CD1c-positive myeloid dendritic cell (primary cell): Measurements from ENCODE around the gene TAS2R1.

ENCODE experiments used
- DNase-seq: peaks from one replicate; pipeline ENCODE4 v3.0.0-alpha.2; 2016; ENCODE audit errors: extremely low spot score

The TAS2R1 gene, protein sequence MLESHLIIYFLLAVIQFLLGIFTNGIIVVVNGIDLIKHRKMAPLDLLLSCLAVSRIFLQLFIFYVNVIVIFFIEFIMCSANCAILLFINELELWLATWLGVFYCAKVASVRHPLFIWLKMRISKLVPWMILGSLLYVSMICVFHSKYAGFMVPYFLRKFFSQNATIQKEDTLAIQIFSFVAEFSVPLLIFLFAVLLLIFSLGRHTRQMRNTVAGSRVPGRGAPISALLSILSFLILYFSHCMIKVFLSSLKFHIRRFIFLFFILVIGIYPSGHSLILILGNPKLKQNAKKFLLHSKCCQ

DNA sequence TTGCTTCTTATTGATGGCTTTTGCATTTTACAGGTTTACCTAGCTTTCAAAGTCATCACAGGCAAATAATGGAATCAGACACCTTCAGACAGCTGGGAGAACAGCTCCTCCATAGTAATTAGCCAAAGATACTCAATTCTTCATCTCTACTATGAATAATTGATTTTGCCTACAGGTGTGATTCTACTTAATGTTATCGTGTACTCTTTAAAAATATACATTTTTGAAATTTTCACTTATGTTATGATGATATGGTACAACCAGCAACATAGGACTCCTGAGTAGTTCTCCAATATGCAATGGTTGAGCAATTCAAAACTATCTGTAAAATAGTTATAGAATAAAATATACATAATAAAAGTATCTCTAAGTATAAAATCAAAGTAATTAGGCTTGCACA lies at the start of gene TAS2R1:
TAS2R1 (minus strand) TSS at position 101 of the 400 bp plus-strand sequence. CDS start 319 bp downstream, outside the sequence.
- DNase-seq: no peak

DNA sequence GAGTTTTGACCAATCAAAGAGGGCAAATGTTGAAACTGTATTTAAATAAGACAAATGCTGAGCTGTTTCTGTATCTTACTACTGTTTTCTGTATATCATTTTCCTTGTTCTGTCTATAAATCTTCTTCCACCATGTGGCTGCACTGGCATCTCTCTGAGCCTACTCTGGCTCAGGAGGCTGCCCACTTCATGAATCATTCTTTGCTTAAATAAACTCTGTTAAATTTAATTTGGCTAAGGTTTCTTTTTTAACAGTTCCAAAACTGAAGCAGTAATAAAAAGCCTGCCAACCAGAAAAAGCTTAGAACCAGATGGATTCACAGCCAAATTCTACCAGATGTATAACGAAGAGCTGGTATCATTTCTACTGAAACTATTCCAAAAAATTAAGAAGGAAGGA lies 40.2 kb upstream of the TAS2R1 start:
- DNase-seq: no peak

DNA sequence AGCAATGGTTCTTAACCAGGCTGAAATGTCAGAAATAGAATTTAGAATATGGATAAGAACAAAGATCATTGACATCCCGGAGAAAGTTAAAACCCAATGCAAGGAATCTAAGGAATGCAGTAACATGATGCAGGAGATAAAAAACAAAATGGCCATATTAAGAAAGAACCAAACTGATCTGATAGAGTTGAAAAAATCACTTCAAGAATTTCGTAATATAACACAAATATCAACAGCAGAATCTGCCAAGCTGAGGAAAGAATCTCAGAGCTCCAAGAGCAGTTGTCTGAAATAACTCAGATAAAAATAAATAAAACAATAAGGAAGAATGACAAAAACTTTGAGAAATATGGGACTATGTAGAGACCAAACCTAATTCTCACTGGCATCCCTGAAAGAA lies 37.8 kb upstream of the TAS2R1 start:
- DNase-seq: no peak

DNA sequence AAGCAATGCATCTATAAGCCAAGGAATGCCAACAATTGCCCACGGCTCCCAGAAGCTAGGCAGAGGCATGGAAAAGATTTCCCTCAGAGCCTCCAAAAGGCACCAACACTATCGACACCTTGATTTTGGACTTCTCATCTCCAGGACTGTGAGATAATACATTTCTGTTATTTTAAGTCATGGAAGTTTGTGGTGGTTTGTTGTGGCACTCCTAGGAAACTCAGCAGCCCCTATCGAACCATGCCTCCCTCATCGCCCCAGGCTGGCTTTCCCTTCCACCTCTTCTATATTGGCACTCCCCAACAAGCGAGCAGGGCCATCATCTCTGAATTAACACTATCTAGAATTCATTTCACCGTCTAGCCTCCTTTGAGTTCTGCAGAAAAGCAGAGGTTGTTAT lies 33.7 kb upstream of the TAS2R1 start:
- no peak for DNase-seq

DNA sequence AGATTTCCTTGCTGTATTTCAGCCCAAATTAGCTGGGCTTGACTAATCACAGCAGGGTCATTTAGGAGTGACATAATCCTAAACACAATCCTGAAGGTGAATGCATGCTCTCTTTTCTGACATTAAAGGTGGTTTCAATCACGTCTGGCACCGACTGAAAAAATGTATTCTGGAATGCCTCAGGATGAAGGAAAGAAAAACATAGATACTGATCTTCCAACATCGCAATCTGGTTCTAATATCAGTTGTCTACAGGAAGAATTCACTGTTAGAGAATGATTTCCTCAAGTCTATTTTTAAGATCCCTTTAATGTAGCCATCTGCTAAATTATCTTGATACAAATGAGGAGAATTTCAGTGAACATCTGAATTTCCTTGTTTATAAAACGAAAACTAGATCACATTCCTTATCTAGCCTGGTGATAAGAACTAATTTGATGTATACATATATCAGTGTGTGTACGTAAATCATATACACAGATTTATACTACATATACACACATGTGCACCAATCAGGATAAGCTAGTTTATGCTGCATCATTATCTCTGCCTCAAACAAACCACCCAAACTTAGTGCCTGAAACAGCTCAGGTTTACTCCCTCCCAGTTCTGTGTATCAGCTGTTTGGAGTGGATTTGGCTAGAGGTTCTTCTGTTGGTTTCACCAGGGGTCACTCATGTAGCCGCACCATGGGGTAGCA lies 31.3 kb upstream of the TAS2R1 start:
- no peak for DNase-seq

DNA sequence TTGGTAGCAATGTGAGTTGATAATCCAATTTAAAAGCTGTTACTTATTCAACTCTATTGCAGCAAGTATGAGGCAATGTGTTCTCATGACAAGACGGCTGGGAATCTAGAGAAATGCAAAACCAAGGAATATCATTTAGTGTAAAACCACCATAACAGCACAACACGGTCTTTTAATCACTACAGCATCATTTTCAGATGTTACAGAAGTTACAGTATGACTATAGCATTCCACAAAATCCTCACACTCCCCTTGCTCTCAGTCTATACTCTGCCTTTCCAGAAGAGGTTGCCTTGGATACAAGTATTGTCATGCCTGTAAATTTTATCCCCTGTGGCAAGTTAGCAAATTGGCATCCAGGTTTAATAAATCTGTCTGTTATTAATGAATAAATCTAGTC lies 28.6 kb upstream of the TAS2R1 start:
- no peak for DNase-seq

DNA sequence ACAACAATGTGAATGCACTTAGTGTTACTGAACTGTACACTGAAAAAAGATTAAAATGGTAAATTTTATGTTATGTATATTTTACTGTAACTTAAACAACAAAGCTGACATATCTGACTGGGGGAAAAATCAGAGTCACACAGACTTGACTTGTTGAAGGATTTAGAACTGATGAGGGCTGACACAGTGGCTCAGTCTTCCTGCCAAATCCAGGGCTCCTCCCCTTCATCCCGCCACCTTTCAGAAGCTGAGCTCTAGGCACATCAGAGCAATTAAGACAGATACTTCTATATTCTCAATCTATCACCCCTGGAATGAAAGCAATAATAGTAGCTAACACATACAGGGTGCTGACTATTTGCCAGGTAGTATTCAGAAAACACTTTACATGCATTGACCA lies 27.7 kb upstream of the TAS2R1 start:
- no peak for DNase-seq

DNA sequence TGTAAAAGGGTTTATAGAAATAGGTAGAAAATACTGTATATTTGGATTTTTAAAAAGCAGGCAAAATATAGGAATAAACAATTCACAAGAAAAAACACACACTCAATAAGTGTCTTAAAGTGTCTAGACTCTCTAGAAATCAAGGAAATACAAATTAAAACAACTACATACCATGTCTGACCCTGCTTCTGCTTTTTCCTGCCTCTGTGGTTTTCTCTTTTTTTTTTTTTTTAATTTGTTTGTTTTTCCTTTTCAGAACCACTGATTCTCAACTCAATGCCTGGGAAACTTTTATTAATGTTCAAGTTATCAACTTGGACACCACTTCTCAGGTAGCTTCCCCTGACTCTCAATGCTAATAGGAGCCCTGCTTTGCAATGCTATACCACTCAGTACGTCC lies 25.5 kb upstream of the TAS2R1 start:
- DNase-seq: no peak

DNA sequence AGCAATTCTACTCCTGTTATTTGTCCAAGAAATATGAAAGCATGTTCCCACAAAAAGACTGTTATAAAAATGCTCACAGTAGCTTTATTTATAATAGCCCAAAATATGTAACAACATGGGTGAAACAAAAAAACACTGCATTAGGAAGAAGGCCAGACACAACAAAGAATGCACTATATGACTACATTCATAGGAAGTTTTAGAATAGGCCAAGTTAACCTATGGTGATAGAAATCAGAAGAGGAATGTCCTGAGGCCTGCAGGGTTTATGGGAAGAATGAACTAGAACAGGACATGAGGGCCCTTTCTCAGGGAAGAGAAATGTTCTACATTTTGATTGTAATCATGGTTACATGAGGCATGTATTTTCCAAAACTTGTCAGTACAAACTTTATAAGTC lies 24.7 kb upstream of the TAS2R1 start:
- no peak for DNase-seq

DNA sequence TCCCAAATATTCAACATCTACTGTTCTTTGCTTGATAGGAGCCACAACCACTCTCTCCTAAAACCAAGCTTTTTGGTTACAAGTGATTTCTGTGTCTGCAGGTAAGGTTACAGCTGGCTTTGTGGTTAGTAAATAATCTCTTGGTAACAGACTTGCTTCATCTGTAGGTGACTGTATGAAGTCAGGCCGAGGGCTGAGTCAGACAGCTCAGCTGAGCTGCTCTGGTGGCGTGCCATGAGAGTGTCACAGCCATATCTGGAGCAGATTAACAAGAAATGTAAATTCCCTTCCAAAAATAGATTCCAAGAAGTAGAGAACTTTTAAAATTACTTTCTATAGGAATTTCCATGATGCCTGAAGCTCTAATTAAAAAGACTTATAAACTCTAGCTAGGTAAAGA lies 23.7 kb upstream of the TAS2R1 start:
- DNase-seq: no peak

DNA sequence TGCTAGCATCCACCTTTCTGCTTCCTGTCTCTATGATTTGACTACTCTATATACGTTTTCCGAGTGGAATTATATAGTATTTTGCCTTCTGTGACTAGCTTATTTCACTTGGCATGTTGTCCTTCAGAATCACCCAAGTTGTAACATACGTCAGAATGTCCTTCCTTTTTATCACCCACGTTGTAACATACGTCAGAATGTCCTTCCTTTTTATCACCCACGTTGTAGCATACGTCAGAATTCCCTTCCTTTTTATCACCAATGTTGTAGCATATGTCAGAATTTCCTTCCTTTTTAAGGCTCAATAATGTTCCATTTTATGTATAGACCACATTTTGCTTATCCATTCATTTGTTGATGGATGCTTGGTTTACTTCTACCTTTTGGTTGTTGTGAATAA lies 22.9 kb upstream of the TAS2R1 start:
- DNase-seq: no peak

DNA sequence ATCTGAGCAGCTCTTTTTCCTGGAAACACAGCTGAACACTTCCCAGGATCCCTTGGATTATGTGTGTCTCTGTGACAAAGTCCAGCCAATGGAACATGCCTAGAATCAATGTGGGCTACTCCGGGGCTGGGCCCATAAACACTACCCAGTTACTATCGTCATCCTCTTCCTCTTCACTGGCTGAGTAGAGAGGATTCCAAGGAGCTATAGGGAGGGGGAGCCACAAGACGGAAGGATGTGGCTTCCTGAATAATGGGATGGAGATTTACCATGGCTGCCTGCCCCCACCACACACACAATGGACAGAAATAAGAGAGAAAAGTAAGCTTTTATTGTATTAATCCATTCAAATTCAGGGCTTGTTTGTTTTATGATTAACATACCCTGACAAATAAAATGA lies 22.1 kb upstream of the TAS2R1 start:
- no peak for DNase-seq

DNA sequence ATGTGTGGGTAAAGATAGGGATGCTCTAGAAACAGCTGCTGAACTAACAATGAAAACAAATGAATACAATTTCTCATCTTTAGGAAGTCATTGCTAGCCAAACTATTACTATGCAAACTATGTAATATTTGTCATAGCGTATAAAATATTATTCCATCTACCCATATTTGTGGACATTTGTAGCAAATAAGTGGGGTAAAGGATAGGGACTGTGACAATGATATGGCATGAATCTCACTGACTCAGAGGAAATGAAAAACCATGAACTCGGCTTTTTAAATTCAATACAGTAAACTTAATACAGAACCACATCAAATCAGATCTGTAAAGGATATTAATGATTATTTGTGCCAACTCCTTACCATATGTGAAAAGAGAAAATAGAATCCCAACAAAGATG lies 16.7 kb upstream of the TAS2R1 start:
- DNase-seq: no peak

DNA sequence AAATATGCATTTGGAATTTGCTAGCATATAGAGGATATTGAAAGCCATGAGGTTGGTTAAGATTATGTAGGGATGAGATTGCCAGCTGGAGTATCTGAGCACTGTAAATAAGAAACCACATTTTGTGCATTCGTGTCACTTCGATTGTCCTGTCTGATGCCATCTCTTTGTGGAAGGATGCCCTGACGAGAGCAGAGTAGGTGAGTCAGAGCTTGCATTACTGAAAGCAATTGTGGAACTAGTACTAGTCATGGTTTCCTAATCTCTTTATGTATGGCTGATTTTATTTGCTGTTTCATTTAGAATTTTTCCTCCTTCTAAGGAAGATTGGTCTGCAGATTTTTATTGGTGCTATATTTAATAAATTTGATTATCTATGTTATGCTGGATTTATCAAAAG lies 14.5 kb upstream of the TAS2R1 start:
- DNase-seq: no peak

DNA sequence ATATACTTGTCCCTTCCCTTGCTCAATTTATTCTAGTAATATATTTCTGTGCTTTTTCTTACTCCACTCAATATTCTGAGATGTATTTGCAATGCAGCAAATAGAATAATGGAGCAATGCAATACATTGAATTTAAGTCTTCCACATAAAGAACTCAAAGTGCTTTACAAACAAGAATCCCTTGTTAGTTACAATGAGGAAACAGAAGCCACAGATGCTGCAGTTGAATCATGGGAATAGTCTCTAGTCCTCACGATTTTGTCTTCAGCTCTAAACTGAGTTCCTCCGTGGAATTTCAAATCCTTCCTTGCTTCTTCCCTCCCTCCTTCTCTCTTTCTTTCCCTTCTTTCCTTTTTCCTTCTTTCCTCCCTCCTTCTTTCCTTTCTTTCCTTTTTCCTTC lies 12.5 kb upstream of the TAS2R1 start:
- no peak for DNase-seq

DNA sequence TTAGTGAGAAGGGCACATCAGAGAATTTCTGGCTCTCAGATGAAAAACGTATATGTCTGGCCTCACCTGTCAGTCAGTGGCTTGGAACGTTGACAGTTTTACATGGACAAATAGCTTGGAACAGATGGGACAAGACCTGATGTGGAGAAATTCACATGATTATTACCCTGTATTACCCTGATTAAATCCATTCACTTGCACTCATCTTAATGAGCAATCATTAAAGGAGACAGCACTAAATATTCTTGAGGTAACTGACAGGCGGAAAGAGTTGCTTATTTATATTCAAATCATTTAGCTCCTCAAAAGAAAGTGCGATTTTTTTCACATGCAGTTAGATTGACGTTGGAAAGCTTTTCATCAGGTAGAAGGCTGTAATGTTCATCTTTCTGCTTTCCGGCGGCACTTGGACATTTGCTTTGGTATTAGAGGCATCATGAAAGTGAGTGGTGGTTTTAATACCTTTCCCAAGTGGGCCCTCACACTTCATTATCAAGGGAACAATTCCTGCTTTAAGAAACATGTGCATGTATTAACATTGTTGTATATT lies 11.7 kb upstream of the TAS2R1 start:
- DNase-seq: no peak

DNA sequence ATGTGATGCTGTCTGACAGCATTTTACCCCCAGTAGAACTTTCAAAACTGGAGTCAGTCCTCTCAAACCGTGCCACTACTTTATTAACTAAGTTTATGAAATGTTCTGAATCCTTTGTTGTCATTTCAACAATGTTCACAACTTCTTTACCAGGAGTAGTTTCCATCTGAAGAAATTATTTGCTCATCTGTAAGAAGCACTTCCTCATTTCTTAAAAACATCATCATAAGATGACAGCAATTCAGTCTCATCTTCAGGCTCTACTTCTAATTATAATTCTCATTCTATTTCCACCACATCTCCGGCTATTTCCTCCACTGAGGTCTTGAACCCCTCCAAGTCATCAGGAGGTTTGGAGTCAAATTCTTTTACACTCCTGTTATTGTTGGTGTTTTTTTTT lies 2.3 kb upstream of the TAS2R1 start:
- DNase-seq: no peak

DNA sequence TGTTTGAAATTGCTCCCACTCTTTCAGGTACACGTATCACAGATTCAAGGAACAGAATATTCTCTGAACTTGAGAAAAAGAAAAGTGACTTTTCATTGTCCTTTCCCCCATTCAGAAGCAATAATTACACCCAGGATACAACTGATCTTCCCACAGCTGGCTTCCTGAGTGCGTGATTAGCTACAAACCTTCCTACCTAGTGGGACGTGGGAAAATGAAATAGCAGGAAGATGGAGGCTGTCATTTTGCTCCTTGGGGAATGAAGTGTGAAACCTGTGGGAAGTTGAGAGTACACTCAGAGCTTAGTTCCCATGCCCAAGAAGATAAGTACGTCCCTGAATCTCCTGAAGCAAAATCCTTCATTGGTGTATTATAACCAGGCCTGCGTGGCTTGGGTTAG lies 2.6 kb downstream of the TAS2R1 start:
- no peak for DNase-seq

DNA sequence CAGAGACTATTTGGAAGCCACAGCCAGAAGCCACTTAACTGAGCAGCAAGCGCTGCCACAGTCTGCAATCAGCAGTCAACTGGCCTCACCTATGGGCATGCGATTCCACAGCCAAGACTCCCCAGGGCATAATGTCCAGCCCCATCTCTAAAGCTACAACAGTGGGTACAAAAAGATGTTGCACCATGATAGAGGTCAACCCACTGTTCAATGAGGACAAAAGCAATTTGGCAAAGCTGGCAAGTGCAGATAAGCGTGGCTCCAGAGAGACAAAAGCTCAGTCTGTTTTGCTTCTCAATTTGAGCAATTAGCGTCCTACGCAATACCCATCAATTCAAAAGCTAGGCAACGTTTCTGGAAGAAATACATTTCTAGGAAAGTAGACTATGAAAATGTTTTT lies 3.2 kb downstream of the TAS2R1 start:
- DNase-seq: no peak

DNA sequence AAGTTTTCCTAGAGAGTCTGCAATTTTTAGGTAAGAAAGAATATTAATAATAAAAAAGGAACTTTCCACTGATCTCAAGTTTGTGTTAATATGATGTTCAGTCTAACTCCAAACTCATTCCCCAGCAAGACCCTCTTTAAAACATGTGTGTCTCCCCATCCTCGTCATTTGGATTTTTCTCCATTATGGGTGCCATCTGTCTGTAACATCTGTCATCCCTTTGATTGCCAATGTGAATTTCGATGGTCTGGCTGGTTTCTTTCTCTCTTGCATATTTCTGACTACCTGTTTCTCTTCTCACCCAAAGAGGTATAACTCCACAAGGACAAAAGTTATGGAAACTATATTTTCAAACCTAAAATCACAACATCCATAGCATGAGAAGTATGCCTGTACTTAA lies 4.4 kb downstream of the TAS2R1 start:
- DNase-seq: no peak

DNA sequence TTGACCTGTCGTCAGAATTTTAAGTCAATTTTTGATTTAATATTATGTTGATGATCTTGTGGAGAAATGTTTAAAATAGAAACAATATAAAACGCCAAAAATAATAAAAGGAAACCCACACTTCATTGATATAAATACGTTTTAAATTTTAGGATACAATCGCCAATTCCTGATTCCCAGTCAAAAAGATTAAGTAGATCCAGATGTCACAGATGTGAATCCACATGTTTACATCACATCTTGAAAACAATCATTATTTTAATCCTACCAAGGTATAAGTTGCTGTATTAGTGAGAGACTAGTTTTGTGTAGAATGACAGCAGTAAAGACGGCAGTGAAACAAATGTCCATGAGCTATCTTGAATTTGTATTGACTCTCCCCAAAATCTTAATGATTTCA lies 4.9 kb downstream of the TAS2R1 start:
- no peak for DNase-seq

DNA sequence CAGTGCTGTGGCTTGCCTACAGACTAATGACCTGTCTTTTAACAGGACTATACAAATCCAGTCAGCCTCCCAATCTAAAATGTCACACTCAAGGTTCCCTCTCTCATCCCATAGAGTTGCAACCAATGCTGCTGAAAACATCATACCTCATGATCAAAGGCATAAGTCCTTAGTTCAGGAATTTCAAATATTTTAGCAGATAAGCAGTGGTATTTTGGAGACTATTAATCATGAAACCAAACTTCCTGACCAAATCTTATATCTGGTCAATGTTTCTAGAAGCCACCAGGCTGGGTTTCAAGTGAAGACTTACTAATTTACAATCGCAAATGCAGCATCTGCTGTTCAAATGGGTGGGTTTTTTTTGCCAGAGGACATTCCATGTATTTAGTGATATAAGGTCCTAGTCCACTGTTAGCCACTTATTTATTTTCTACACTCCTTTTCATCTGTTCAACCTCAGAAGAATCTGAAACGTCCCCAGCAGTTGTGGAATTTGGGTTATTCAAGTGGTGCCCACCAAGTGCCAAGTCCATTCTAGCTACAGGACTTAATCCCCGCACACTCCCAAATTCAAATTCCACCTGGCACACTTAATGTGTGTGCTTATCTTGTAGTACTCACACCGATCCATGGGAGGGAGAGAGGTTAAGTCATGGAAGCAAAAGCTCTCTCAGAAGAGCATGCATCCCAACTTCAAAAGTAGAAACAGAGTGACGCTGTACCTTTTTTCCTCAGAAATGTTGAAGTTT lies 5.8 kb downstream of the TAS2R1 start:
- DNase-seq: no peak

DNA sequence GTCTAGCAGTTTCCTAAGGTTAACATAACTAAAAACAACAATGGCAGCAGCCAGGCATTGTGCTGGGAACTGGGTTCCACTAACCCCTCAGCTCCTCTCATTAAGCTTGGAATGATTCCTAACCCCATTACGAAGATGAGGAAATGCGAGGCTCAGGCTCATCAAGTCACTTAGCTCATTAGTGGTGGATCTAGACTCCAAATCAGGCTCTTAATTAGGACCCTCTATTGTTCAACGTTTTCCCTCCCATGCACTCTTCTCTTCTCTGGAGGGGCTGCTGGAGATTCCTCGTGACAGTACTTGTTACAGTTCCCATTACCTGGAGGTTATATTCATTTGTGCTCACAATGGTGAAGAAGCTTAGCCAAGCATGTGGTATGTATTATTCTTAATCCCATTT lies 6.5 kb downstream of the TAS2R1 start:
- no peak for DNase-seq
